Measurements from ENCODE around the gene SLC2A14. TPM values are rescaled to one million over a fixed set of nuclear protein-coding genes. Genes with fewer than 3 reads are reported as not detected.

Gene SLC2A14
- total RNA-seq (2022; extraction: Qiagen RNA extraction; ENCODE audit: low read depth): 0.09 TPM in 1 of 5 replicates, not detected in the others

GRCh38 chr12:7872566-7873319, at the start of gene SLC2A14:
Gene SLC2A14 (minus strand): TSS chr12:7872915. CDS start chr12:7869880, 3,035 bp downstream.

GRCh38 chr12:7788884-7789528, 83.7 kb downstream of the SLC2A14 start, which contains the start of gene NANOG:
Gene NANOG (plus strand): TSS chr12:7789402. CDS start chr12:7789615, 213 bp downstream.

Other genes starting within 250 kb of the SLC2A14 start
- not detected in 5 replicates for gene APOBEC1, start 207.0 kb downstream of the SLC2A14 start, total RNA-seq (2022; extraction: Qiagen RNA extraction; ENCODE audit: low read depth)
- not detected in 5 replicates for gene GDF3, start 177.1 kb downstream of the SLC2A14 start, total RNA-seq (2022; extraction: Qiagen RNA extraction; ENCODE audit: low read depth)
- gene DPPA3, start 161.5 kb downstream of the SLC2A14 start, total RNA-seq (2022; extraction: Qiagen RNA extraction; ENCODE audit: low read depth): not detected in 5 replicates
- gene CLEC4C, start 125.5 kb downstream of the SLC2A14 start, total RNA-seq (2022; extraction: Qiagen RNA extraction; ENCODE audit: low read depth): not detected in 5 replicates
- gene NANOGNB, start 107.7 kb downstream of the SLC2A14 start, total RNA-seq (2022; extraction: Qiagen RNA extraction; ENCODE audit: low read depth): not detected in 5 replicates
- not detected in 5 replicates for gene NANOG, start 83.5 kb downstream of the SLC2A14 start, total RNA-seq (2022; extraction: Qiagen RNA extraction; ENCODE audit: low read depth)
- 3.2 to 3.7 TPM (median 3.2 TPM) in 5 replicates for gene SLC2A3, start 63.3 kb upstream of the SLC2A14 start, total RNA-seq (2022; extraction: Qiagen RNA extraction; ENCODE audit: low read depth)
- gene FOXJ2, start 159.8 kb upstream of the SLC2A14 start, total RNA-seq (2022; extraction: Qiagen RNA extraction; ENCODE audit: low read depth): 7.5 to 9.5 TPM (median 9.1 TPM) in 5 replicates
- not detected in 5 replicates for gene C3AR1, start 193.4 kb upstream of the SLC2A14 start, total RNA-seq (2022; extraction: Qiagen RNA extraction; ENCODE audit: low read depth)
- 10.7 to 16.3 TPM (median 13.4 TPM) in 5 replicates for gene NECAP1, start 209.4 kb upstream of the SLC2A14 start, total RNA-seq (2022; extraction: Qiagen RNA extraction; ENCODE audit: low read depth)

Data from A549 treated with GW870086 at 1 μM for 4 hours (cell line).